ENCODE measurements around the gene RFXAP.

The RFXAP gene

GRCh38 chr13:36834299-36834698 is 15.3 kb downstream of the RFXAP start:
- Histone ChIP-seq H3K79me2 (no peaks in the 10 kb centered on the region), H2AFZ (no peak overlapping the region), H3K36me3 (ENCODE audit: control insufficient read depth, insufficient read depth, low read length) (no peaks in the 10 kb centered on the region), H3K9me3 (ENCODE audit: control insufficient read depth, low read length) (no peaks in the 10 kb centered on the region), H3K27me3 (ENCODE audit: control insufficient read depth, insufficient read depth, low read length) (no peaks in the 10 kb centered on the region), H3K4me2 (ENCODE audit: low read length) (no peak overlapping the region), H3K4me3 (ENCODE audit: low read depth, low read length) (no peak overlapping the region), H3K9ac (no peak overlapping the region), H3K4me1 (no peaks in the 10 kb centered on the region), H3K27ac (no peak overlapping the region)
- TF ChIP-seq CTCF (IDR thresholded peaks at IDR 0.05), result no peak

GRCh38 chr13:36837354-36838092 is 18.5 kb downstream of the RFXAP start:
- Histone ChIP-seq H3K27ac (no peak overlapping the region), H3K27me3 (ENCODE audit: control insufficient read depth, insufficient read depth, low read length) (no peaks in the 10 kb centered on the region), H3K4me2 (ENCODE audit: low read length) (no peak overlapping the region), H3K79me2 (no peaks in the 10 kb centered on the region), H3K4me1 (no peaks in the 10 kb centered on the region), H2AFZ (no peak overlapping the region), H3K36me3 (ENCODE audit: control insufficient read depth, insufficient read depth, low read length) (no peaks in the 10 kb centered on the region), H3K9me3 (ENCODE audit: control insufficient read depth, low read length) (no peaks in the 10 kb centered on the region), H3K9ac (no peak overlapping the region), H3K4me3 (ENCODE audit: low read depth, low read length) (no peak overlapping the region)
- TF ChIP-seq CTCF (IDR thresholded peaks at IDR 0.05), result no peak

GRCh38 chr13:36839281-36839680 is 20.3 kb downstream of the RFXAP start:
- Histone ChIP-seq H3K27me3 (ENCODE audit: control insufficient read depth, insufficient read depth, low read length) (no peaks in the 10 kb centered on the region), H3K4me2 (ENCODE audit: low read length) (no peak overlapping the region), H3K4me3 (ENCODE audit: low read depth, low read length) (no peak overlapping the region), H3K79me2 (no peaks in the 10 kb centered on the region), H3K27ac (no peak overlapping the region), H2AFZ (no peak overlapping the region), H3K36me3 (ENCODE audit: control insufficient read depth, insufficient read depth, low read length) (no peaks in the 10 kb centered on the region), H3K9me3 (ENCODE audit: control insufficient read depth, low read length) (no peaks in the 10 kb centered on the region), H3K4me1 (no peaks in the 10 kb centered on the region), H3K9ac (no peak overlapping the region)
- TF ChIP-seq CTCF (IDR thresholded peaks at IDR 0.05), result no peak

GRCh38 chr13:36839981-36840380 is 21.0 kb downstream of the RFXAP start:
- H3K9ac ChIP-seq, result no peak overlapping the region
- no peak overlapping the region for H3K4me2 ChIP-seq (ENCODE audit: low read length)
- H3K4me3 ChIP-seq (ENCODE audit: low read depth, low read length), result no peak overlapping the region
- H3K4me1 ChIP-seq, result no peaks in the 10 kb centered on the region
- H3K27me3 ChIP-seq (ENCODE audit: control insufficient read depth, insufficient read depth, low read length), result no peaks in the 10 kb centered on the region
- H3K27ac ChIP-seq, result no peak overlapping the region
- H3K36me3 ChIP-seq (ENCODE audit: control insufficient read depth, insufficient read depth, low read length), result no peaks in the 10 kb centered on the region
- no peaks in the 10 kb centered on the region for H3K79me2 ChIP-seq
- H3K9me3 ChIP-seq (ENCODE audit: control insufficient read depth, low read length), result no peaks in the 10 kb centered on the region
- no peak for TF ChIP-seq CTCF (IDR thresholded peaks at IDR 0.05)
- H2AFZ ChIP-seq, result no peak overlapping the region

- Histone ChIP-seq H3K27me3 (ENCODE audit: control insufficient read depth, insufficient read depth, low read length) (no peaks in the 10 kb centered on the region), H3K4me3 (ENCODE audit: low read depth, low read length) (no peak overlapping the region), H3K9me3 (ENCODE audit: control insufficient read depth, low read length) (no peaks in the 10 kb centered on the region), H3K4me2 (ENCODE audit: low read length) (no peak overlapping the region), H3K4me1 (no peaks in the 10 kb centered on the region), H3K36me3 (ENCODE audit: control insufficient read depth, insufficient read depth, low read length) (no peaks in the 10 kb centered on the region), H3K79me2 (no peaks in the 10 kb centered on the region), H3K9ac (no peak overlapping the region), H3K27ac (no peak overlapping the region), H2AFZ (no peak overlapping the region)
- no peak for TF ChIP-seq CTCF (IDR thresholded peaks at IDR 0.05)
Observed at GRCh38 chr13:36840718-36841250, 21.8 kb downstream of the RFXAP start.
